SK-N-SH (cell line): ENCODE results near the gene SYT7. TPM values are rescaled to one million over a fixed set of nuclear protein-coding genes. Genes with fewer than 3 reads are reported as not detected.

Experiments
- CTCF ChIA-PET: fragments of 300-600, 350-600 bp; formaldehyde crosslinking; extraction: SDS; loops from one replicate; lab custom pipeline; 2021; lab: Yijun Ruan, JAX
- POLR2A ChIA-PET: fragments of 350-600 bp; sonication (Branson Sonifier 250); formaldehyde crosslinking; extraction: SDS; loops from one replicate; lab custom pipeline; 2020; ENCODE audit warnings: antibody characterized with exemption, inconsistent platforms; lab: Yijun Ruan, JAX
- DNase-seq: peaks from one replicate; pipeline ENCODE4 v3.0.0; 2012
- H2AFZ ChIP-seq: fragments of 200-600 bp; sonication (generic); 2 replicates; pipeline ENCODE4 v1.8.1; 2016; ENCODE audit warnings: antibody characterized with exemption, mild to moderate bottlenecking, low read depth
- H3F3A ChIP-seq: fragments of 200-600 bp; sonication (generic); replicated peaks from 2 replicates; pipeline ENCODE3; 2016; ENCODE audit warnings: antibody characterized with exemption, mild to moderate bottlenecking; ENCODE audit not compliant: insufficient read depth
- H3K27ac ChIP-seq, 2 experiments: fragments of 200-500 bp in 1 of 2; fragments of 200-600 bp in 1 of 2; sonication (Bioruptor generic) in 1 of 2; sonication (generic), shearing (Covaris generic) in 1 of 2; 2 replicates each; pipeline versions ENCODE4 v1.5.1 to v1.6.1; 2014 to 2016; ENCODE audit warnings: low read depth in 2 of 2, inconsistent platforms in 1 of 2, low read length in 1 of 2, mild to moderate bottlenecking in 1 of 2, mixed read lengths in 1 of 2
- H3K27me3 ChIP-seq: fragments of 200-600 bp; sonication (generic), shearing (Covaris generic); 2 replicates; pipeline ENCODE4 v1.6.1; 2016; ENCODE audit warnings: mixed run types; ENCODE audit not compliant: insufficient read depth
- H3K36me3 ChIP-seq, 2 experiments: fragments of 200-500 bp in 1 of 2; fragments of 200-600 bp in 1 of 2; sonication (Bioruptor generic) in 1 of 2; sonication (generic) in 1 of 2; replicated peaks in 1 of 2; 2 replicates each; pipeline versions ENCODE3 to v1.5.1; 2014 to 2016; ENCODE audit warnings: low read length in 1 of 2, mild to moderate bottlenecking in 1 of 2; ENCODE audit not compliant: insufficient read depth in 2 of 2, control insufficient read depth in 1 of 2
- H3K4me1 ChIP-seq, 2 experiments: fragments of 200-500 bp in 1 of 2; fragments of 200-600 bp in 1 of 2; sonication (Bioruptor generic) in 1 of 2; sonication (generic), shearing (Covaris generic) in 1 of 2; 2 replicates each; pipeline versions ENCODE4 v1.5.1 to v1.6.1; 2014 to 2016; ENCODE audit warnings: low read depth in 1 of 2, low read length in 1 of 2, mixed run types in 1 of 2; ENCODE audit not compliant: insufficient read depth in 2 of 2, control insufficient read depth in 1 of 2
- H3K4me2 ChIP-seq: fragments of 200-600 bp; sonication (generic), shearing (Covaris generic); 2 replicates; pipeline ENCODE4 v1.6.1; 2017; ENCODE audit warnings: mixed run types
- H3K4me3 ChIP-seq, 2 experiments: fragments of 200-500 bp in 1 of 2; fragments of 200-600 bp in 1 of 2; sonication (Bioruptor generic) in 1 of 2; sonication (generic), shearing (Covaris generic) in 1 of 2; 2 replicates each; pipeline versions ENCODE4 v1.5.1 to v1.8.1; 2014 to 2016; ENCODE audit warnings: low read depth in 2 of 2, inconsistent platforms in 1 of 2, low read length in 1 of 2, mild to moderate bottlenecking in 1 of 2, mixed read lengths in 1 of 2, moderate library complexity in 1 of 2
- H3K79me2 ChIP-seq: fragments of 200-600 bp; sonication (generic); 2 replicates; pipeline ENCODE4 v1.8.1; 2017; ENCODE audit warnings: mild to moderate bottlenecking; ENCODE audit not compliant: insufficient read depth
- H3K9ac ChIP-seq: fragments of 200-600 bp; sonication (generic); 2 replicates; pipeline ENCODE4 v1.6.1; 2017; ENCODE audit warnings: mixed run types
- H3K9me2 ChIP-seq: fragments of 200-600 bp; sonication (generic); 2 replicates; pipeline ENCODE4 v1.6.1; 2017; ENCODE audit warnings: mixed run types
- H3K9me3 ChIP-seq: fragments of 200-600 bp; sonication (generic); 2 replicates; pipeline ENCODE4 v1.6.1; 2017; ENCODE audit warnings: mixed run types, mild to moderate bottlenecking, moderate library complexity
- H4K20me1 ChIP-seq: fragments of 200-600 bp; sonication (generic); 2 replicates; pipeline ENCODE4 v1.6.1; 2017; ENCODE audit warnings: mild to moderate bottlenecking, mixed run types; ENCODE audit not compliant: insufficient read depth
- EP300 ChIP-seq, 2 experiments: IDR thresholded peaks; 2 replicates each; pipeline versions ENCODE4 v1.4.0 to v1.6.1; 2012; ENCODE audit warnings: borderline replicate concordance in 1 of 2, low read depth in 1 of 2, low read length in 1 of 2
- GABPA ChIP-seq: IDR thresholded peaks from 2 replicates; pipeline ENCODE4 v1.4.0; 2012; ENCODE audit warnings: low read depth, mild to moderate bottlenecking
- GATA2 ChIP-seq: sonication (generic); formaldehyde crosslinking; IDR thresholded peaks from 2 replicates; pipeline ENCODE4 v1.5.0; 2020; ENCODE audit warnings: mild to moderate bottlenecking, missing genetic modification reagents
- JUND ChIP-seq: IDR thresholded peaks from 2 replicates; pipeline ENCODE4 v1.4.0; 2012
- MEF2A ChIP-seq: IDR thresholded peaks from 2 replicates; pipeline ENCODE4 v1.4.0; 2012; ENCODE audit warnings: low read depth, borderline replicate concordance
- NRF1 ChIP-seq: IDR thresholded peaks from 2 replicates; pipeline ENCODE4 v1.6.1; 2012; ENCODE audit warnings: low read depth, mild to moderate bottlenecking, low read length
- POLR2AphosphoS5 ChIP-seq: IDR thresholded peaks from 2 replicates; pipeline ENCODE4 v1.6.1; 2012; ENCODE audit warnings: low read depth, low read length
- RFX5 ChIP-seq: IDR thresholded peaks from 2 replicates; pipeline ENCODE4 v1.6.1; 2012; ENCODE audit warnings: mild to moderate bottlenecking, improper control_type of control experiment, low read length
- RXRA ChIP-seq: IDR thresholded peaks from 2 replicates; pipeline ENCODE4 v1.4.0; 2012; ENCODE audit warnings: low read depth, mild to moderate bottlenecking, borderline replicate concordance
- TCF12 ChIP-seq: IDR thresholded peaks from 2 replicates; pipeline ENCODE4 v1.4.0; 2012
- WGBS: methylation state at CpG from one replicate; pipeline ENCODE4 v1.1.6; 2017; ENCODE audit warnings: low lambda C conversion rate; 5-methylcytosine and 5-hydroxymethylcytosine counted together
- polyA plus RNA-seq, 3 experiments: library from polyadenylated mRNA; depleted of rRNA; stranded (reverse); fragments of >200 nt; gene quantifications; 2 replicates each; pipeline ENCODE4 v1.2.3, GENCODE V29; 2012
- TF ChIP-seq, protein P1 (sequence below): IDR thresholded peaks from 2 replicates; pipeline ENCODE4 v1.4.0; 2012; ENCODE audit warnings: low read depth, borderline replicate concordance
- TF ChIP-seq, protein P2 (sequence below): IDR thresholded peaks from 2 replicates; pipeline ENCODE4; 2012
- TF ChIP-seq, protein P3 (sequence below): fragments of 200-600 bp; sonication (generic); IDR thresholded peaks from 2 replicates; pipeline ENCODE4 v1.6.1; 2017; ENCODE audit warnings: antibody characterized with exemption, mild to moderate bottlenecking, moderate library complexity
- TF ChIP-seq, protein P4 (sequence below): fragments of 150-350 bp; IDR thresholded peaks from 2 replicates; pipeline ENCODE4 v1.6.1; 2016; ENCODE audit warnings: mild to moderate bottlenecking, low read depth, low read length

SYT7 gene
- polyA plus RNA-seq, 1 of the 3 experiments (the other 2 are of a cell fraction): 1.1 TPM

DNA sequence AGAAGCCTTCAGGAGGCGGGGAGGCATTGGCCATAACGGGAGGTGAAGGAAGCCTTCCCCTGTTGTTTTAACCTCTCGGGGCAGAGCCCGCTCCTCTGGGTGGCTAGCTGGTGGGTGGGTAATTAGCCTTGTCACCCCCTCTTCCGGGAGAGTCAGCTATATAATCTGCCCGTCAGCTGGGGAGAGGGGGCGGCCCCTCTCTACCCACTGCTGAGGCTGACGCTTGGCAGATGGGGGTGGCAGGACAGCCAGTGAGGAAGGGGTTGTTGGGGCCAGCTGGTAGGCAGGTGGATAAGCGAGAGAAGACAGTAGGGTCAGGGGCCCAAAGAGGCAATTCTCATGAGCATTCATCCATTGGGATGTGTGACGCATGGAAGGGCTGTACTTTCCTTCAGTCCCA is 33.0 kb upstream of the SYT7 start:
- H3F3A ChIP-seq: peaks cover 5% of the 10 kb centered on the region
- no peak for DNase-seq
- H3K4me3 ChIP-seq: no peak overlapping the region
- peaks cover 0 to 19% of the 10 kb centered on the region in 2 experiments; a peak in 1 of 4 replicates for H3K4me1 ChIP-seq
- H3K79me2 ChIP-seq: no peaks in the 10 kb centered on the region
- TF ChIP-seq, protein P1, sequence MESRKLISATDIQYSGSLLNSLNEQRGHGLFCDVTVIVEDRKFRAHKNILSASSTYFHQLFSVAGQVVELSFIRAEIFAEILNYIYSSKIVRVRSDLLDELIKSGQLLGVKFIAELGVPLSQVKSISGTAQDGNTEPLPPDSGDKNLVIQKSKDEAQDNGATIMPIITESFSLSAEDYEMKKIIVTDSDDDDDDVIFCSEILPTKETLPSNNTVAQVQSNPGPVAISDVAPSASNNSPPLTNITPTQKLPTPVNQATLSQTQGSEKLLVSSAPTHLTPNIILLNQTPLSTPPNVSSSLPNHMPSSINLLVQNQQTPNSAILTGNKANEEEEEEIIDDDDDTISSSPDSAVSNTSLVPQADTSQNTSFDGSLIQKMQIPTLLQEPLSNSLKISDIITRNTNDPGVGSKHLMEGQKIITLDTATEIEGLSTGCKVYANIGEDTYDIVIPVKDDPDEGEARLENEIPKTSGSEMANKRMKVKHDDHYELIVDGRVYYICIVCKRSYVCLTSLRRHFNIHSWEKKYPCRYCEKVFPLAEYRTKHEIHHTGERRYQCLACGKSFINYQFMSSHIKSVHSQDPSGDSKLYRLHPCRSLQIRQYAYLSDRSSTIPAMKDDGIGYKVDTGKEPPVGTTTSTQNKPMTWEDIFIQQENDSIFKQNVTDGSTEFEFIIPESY: no peak
- TF ChIP-seq, protein P2, sequence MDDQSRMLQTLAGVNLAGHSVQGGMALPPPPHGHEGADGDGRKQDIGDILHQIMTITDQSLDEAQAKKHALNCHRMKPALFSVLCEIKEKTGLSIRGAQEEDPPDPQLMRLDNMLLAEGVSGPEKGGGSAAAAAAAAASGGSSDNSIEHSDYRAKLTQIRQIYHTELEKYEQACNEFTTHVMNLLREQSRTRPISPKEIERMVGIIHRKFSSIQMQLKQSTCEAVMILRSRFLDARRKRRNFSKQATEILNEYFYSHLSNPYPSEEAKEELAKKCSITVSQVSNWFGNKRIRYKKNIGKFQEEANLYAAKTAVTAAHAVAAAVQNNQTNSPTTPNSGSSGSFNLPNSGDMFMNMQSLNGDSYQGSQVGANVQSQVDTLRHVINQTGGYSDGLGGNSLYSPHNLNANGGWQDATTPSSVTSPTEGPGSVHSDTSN: no peak
- TF ChIP-seq RXRA (no peak), JUND (no peak), POLR2AphosphoS5 (no peak), EP300 (IDR thresholded peaks at IDR 0.05; ENCODE audit: borderline replicate concordance in 1 of 2, low read depth in 1 of 2, low read length in 1 of 2) (no peak)
- TF ChIP-seq, protein P3, sequence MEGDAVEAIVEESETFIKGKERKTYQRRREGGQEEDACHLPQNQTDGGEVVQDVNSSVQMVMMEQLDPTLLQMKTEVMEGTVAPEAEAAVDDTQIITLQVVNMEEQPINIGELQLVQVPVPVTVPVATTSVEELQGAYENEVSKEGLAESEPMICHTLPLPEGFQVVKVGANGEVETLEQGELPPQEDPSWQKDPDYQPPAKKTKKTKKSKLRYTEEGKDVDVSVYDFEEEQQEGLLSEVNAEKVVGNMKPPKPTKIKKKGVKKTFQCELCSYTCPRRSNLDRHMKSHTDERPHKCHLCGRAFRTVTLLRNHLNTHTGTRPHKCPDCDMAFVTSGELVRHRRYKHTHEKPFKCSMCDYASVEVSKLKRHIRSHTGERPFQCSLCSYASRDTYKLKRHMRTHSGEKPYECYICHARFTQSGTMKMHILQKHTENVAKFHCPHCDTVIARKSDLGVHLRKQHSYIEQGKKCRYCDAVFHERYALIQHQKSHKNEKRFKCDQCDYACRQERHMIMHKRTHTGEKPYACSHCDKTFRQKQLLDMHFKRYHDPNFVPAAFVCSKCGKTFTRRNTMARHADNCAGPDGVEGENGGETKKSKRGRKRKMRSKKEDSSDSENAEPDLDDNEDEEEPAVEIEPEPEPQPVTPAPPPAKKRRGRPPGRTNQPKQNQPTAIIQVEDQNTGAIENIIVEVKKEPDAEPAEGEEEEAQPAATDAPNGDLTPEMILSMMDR: no peak
- H3K36me3 ChIP-seq: no peaks in the 10 kb centered on the region
- H3K9ac ChIP-seq: no peak overlapping the region
- no peak overlapping the region for H3K27ac ChIP-seq
- POLR2A ChIA-PET: no interaction called here
- no peaks in the 10 kb centered on the region for H3K27me3 ChIP-seq
- H3K4me2 ChIP-seq: no peak overlapping the region
- WGBS: 93% methylated on average over 3 of the region's 10 CpGs
- H3K9me3 ChIP-seq: no peaks in the 10 kb centered on the region
- CTCF ChIA-PET: interaction anchor here (0.7 to 3.3 kb wide), 6 partner anchors 15 to 134 kb away, joined by 3 to 12 read pairs (median 3); no protein-coding TSS in a partner anchor
- H3K9me2 ChIP-seq: no peaks in the 10 kb centered on the region
- H2AFZ ChIP-seq: no peak overlapping the region
- no peaks in the 10 kb centered on the region for H4K20me1 ChIP-seq

DNA sequence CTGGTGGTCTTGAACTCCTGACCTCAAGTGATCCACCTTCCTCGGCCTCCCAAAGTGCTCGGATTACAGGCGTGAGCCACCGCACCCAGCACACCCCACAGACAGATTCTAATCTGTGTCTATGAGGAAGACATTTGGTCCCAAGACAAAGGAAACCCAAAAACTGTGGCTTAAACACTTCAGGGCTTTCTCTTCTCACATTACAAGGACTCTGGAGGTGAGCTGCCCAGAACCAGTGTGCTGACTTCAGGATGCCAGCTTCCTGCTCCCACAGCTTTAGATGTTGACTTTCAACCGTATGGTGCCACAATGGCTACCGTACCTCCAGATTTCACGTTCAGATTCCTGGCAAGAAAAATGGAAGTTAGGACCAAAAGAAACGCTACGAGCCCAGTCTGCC is 32.2 kb upstream of the SYT7 start:
- no peaks in the 10 kb centered on the region for H3K9me2 ChIP-seq
- POLR2A ChIA-PET: no interaction called here
- H3K27me3 ChIP-seq: no peaks in the 10 kb centered on the region
- 71% methylated on average over 9 of the region's 9 CpGs for WGBS
- no peaks in the 10 kb centered on the region for H3K9me3 ChIP-seq
- no peak overlapping the region for H3K4me2 ChIP-seq
- no peaks in the 10 kb centered on the region for H3K36me3 ChIP-seq
- H2AFZ ChIP-seq: no peak overlapping the region
- no peak for DNase-seq
- H3K4me1 ChIP-seq: peaks cover 0 to 17% of the 10 kb centered on the region in 2 experiments; a peak in 1 of 4 replicates
- H3K4me3 ChIP-seq: no peak overlapping the region
- CTCF ChIA-PET: interaction anchor here (1.4 to 3.3 kb wide), 4 partner anchors 14 to 133 kb away, joined by 3 to 12 read pairs (median 6); no protein-coding TSS in a partner anchor
- no peaks in the 10 kb centered on the region for H4K20me1 ChIP-seq
- H3K27ac ChIP-seq: no peak overlapping the region
- H3F3A ChIP-seq: peaks cover 5% of the 10 kb centered on the region
- H3K9ac ChIP-seq: no peak overlapping the region
- H3K79me2 ChIP-seq: no peaks in the 10 kb centered on the region
- TF ChIP-seq GABPA (no peak), MEF2A (no peak), NRF1 (no peak), TCF12 (no peak), POLR2AphosphoS5 (no peak), GATA2 (no peak), RFX5 (no peak)
- TF ChIP-seq, protein P4, sequence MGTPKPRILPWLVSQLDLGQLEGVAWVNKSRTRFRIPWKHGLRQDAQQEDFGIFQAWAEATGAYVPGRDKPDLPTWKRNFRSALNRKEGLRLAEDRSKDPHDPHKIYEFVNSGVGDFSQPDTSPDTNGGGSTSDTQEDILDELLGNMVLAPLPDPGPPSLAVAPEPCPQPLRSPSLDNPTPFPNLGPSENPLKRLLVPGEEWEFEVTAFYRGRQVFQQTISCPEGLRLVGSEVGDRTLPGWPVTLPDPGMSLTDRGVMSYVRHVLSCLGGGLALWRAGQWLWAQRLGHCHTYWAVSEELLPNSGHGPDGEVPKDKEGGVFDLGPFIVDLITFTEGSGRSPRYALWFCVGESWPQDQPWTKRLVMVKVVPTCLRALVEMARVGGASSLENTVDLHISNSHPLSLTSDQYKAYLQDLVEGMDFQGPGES: no peak
- TF ChIP-seq, protein P3: no peak
